GM21529 (cell line): ENCODE data around the gene MGAT3.

Experiments used
- ATAC-seq: cut with Tn5 transposase; IDR thresholded peaks from one replicate; pipeline ENCODE4 v1.9.1; 2021; ENCODE audit not compliant: unreplicated experiment

MGAT3 gene

DNA sequence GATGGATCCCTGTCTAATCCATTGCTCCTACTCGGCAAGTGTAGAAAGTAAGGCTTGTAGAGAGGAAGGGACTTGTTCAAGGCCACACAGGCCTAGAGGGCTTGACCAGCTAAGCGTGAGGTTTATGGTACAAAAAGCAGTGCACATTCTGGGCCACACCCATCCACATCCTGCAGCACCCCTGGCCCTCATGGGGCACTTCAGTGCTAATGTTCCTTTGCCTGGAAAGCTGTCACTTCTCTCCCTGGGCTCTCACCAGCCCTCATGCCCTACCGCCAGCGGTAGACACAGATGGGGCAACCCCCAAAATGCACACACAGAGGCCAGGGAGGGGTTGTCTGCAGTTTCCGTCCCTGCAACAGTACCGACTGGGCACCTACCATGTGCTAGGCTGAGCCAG, 7.1 kb upstream of the MGAT3 start:
- no peak for ATAC-seq

DNA sequence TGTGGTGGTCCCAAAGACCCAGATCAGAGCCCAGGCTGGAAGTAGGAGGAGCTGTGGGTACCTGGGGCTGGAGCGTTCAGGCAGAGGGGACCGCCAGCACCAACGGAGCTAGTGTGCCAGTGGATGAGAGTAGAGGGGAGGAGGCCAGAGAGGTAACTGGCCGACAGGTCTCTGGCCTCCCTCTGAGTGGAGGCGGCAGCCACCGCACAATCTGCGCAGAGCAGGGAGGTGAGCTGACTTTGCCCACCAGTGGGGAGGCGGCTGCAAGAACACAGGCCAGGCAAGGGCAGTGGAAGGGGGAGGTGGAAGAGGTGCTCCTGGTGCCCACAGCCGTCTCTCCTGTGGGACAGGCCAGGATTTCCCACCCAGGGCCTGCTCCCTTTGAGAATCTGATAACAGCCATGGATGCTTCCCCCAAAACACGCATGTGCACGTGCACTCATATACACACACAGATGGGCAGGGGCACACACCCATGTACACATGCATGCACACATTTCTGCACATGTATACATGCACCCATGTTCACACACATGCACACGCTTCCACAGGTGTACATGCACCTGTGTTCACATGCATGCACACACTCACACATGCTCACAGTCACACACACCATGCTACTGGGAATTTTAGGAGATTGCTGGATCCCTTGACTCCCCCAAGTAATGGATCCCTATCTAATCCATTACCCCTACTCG, 6.4 kb upstream of the MGAT3 start:
- ATAC-seq: no peak

DNA sequence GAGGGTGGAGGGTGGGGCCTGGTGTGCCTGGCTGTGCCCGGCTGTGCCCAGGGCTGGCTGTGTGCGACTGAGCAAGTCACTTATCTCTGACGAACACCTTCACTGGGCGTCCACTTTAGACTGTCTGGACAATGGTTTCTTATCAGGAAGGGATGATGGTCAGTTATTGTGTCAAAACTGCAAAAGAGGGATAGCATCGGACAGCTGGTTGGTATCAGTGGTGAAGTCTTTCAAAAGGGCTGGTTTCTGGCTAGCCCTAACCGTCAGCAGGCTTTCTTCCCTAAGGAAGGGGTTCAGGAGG, 4.1 kb upstream of the MGAT3 start:
- ATAC-seq: no peak

DNA sequence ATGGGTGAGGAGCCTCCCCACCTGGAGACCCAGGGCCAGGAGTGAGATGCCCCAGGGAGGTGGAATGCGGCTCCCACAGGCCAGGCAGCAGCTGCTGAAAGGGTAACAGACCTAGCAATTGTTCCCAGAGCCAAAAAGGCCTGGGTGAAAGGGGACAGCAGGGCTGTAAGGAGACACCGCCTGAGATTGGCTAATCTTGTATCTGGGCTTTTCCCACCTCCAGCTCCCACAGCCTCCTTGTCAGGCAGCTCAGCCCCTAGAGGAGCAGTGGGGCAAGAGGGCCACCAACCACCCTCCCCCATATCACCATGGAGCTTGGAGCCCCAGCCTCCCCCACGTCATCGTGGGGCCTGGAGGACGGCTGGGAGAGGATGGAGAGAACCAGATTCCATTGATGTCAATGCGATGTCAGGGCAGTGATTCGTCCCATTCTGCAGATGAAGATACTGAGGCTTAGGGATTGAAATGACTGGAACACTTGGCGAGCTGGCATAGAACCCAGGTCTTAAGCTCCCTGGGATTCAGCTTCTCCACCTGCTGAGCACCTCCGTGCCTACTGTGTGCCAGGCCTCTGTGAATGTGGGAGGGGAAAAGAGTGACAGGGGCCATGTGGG, 2.9 kb upstream of the MGAT3 start:
- no peak for ATAC-seq

DNA sequence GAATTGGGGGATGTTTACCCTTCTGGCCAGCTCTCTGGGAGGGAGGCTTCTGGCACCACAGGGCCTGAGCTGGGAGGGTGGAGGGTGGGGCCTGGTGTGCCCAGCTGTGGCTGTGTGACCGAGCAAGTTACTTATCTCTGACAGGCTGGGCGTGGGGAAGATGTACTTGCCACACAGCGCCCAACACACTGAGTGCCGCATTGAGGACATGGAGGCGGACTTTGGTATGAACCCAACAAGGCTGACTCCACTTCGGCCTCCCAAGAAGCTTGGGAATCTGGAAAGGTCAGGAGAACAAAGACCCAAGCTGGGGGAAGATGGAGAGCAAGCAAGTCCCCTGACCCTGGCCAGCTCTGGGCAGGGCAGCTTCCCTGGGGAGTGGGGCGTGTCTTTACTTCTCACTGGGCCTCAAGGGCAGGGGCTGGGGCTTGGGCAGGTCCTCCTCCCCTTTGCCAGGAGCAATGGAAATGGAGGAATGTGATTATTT, 2.4 kb upstream of the MGAT3 start:
- ATAC-seq: no peak

DNA sequence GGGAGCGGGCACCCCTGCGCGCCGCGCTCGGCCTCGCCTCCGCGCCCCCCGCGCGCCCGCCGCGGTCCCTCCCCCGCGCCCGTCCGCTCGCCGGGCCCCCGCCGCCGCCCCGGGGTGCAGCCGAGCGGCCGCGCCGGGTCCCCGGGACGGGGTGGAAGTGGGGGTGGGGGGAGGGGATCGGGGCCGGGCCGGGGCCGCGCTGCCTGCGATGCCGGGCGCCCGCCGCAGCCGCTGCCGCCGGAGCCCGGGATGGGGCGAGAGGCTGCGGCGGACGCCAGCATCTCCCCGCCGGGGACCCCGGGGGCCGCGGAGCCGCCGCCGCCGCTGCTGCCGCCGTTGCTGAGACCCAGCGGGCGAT, 365 bp downstream of the MGAT3 start:
- no peak for ATAC-seq

DNA sequence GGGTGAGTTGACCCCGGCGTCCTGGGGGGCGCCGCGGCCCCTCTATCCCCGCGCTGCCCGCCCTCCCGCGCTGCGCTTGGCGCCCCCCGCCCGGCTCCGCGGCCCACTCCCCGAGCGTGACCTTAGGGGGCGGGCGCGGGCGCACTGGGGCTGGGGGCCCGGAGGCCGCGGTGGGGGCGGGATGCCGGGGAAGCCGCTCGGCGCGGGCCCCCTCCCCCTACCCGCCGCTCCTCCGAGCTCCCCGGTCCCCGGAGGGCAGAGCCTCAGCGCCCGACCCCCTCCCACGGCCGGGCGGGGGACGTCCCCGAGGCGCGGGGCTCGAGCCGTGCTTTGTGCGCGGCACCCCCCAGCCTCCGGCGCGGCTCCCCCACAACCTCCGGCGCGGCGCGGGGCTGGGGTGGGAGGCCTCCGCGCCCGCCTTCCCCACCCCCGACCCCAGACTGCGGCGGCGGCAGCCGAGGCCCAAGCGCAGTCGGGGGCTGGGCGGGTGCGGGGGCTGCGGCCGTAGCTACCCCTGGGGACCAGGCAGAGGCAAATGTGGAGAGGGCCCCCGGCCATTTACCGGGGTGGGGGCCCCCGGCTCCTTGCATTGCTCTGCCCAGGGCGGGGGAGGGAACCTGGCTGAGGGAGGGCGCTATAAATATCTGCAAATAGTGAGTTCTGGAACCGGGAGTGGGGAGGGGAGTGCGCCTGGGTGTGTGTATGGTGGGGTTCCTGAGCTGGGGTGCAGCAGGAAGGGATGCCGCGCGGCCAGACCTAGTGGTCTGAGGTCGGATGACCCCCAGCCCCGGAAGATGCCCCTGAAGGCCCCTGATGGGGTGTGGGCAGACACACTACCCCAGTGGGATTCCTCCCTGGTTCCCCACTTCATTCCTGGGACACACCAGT, 988 bp downstream of the MGAT3 start:
- no peak for ATAC-seq

DNA sequence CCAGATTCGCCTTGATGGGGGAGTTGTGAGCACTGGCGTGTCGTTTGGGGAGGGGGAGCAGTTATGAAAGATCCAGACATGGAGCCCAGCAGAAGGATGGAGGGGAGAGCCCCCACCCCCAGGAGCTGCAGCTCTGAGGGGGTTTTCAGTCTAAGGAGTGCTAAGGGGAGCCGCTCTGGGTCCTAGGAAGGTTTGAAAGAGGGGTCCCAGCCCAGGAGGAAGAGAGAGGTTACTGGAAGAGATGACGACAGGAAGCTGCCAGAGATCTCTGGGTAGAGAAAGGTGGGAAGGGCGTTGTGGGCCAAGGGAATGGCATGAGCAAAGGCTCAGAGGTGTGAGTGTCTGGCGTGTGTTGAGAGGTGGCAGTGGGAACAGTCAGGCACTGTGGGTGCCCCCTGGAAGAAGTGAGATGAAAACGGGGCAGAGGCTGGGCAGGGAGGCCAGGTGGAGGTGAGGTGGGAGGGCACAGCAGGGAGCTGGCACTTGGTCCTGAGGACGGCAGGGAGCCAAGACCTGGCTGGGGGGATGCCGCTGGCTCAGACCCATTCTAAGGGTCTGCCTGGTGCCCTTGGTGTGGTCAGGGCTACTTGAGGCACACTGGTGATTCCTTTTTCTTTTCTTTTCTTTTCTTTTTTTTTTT, 1.8 kb downstream of the MGAT3 start:
- no peak for ATAC-seq

DNA sequence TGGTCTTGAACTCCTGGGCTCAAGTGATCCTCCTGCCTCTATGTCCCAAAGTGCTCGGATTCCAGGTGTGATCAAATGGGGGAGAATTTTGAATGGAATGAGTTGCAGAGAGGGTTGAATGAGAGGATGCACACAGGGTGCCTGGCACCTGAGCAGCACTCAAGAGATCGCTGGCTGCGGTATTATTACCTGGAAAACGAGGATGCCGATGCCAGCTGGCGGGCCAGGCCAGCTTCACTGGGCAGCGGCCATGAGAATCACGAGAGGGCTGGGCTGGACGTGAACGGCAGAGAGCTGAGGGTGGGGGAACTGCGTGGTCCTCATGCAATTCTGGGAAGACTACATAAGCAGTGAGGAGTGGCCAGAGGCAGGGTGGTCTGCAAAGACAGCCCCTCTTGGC, 2.9 kb downstream of the MGAT3 start:
- ATAC-seq: no peak

DNA sequence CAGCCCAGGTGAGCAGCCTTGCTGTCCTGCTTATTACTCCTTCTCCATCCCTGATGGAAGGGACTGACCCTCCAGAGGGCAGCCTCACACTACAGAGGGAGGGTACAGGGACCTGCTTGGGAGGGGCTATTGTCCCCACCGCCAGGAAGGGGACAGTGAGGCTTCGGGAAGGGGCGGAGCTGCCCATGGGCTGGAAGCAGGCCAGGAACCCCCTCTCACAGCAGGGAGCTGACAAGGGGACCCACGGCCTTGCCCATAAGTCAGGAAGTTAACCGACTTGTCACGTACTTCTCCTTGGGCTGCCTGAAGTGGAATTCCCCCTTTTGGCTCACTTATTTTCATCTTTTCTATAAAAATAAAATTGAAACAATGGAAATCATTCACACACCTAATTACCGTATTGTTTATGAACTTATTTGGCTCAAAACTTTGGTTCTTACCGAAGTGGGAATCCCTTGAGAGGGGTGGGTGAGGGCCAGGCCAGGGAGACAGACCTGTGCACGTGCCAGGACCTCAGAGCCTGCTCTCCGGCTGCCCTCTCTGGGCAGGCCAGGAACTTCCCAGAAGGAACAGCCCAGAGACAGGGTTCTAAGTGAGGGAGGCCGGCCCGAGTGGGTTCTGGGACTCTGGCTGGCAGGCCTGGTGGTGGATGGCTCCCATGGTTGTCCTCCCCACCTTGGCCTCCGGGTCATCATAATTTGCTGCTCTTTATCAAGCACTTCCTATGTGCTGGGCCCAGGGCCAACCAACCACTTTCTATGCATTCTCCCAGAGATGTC, 5.8 kb downstream of the MGAT3 start:
- ATAC-seq: no peak

DNA sequence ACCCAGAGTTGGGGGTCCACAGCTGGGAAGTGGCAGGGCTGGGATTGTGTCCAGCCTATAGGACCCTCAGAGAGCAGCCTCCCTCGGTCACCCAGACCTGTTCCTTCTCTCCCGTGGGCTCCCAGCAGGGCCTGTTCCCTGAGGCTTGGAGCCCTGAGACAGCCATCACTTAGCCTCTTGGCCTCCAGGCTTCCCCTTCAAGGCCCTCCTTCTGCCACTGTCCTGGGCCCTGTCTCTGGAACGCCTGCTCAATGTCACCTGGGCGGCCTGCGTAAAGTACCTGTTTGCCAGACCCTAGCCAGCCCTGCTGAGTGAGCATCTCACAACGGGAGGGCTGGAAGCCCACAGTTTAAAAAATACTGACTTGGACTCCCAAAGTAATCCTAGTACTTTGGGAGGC, 6.5 kb downstream of the MGAT3 start:
- ATAC-seq: no peak

DNA sequence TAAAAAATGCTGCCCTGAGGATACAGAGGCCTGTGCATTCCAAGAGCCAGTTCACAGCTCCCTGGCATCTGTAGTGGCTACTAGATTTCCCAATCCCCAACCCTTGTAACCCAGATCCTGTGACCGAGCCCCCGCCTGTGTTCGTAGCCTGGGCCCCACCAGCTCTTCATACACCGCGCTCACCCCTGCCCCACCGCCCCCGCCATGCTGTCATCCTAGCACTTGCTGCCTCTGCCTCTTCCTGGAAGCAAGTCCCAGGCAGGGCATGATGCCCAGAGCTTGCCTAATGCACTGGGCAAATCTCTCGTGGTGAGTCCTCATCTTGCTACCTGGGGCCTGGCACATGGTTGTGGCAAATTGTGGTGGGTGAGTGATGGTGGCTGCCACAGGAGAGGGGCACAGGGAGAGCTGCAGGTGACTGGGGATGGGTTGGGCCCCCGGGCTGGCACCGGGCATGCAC, 7.1 kb downstream of the MGAT3 start:
- no peak for ATAC-seq

DNA sequence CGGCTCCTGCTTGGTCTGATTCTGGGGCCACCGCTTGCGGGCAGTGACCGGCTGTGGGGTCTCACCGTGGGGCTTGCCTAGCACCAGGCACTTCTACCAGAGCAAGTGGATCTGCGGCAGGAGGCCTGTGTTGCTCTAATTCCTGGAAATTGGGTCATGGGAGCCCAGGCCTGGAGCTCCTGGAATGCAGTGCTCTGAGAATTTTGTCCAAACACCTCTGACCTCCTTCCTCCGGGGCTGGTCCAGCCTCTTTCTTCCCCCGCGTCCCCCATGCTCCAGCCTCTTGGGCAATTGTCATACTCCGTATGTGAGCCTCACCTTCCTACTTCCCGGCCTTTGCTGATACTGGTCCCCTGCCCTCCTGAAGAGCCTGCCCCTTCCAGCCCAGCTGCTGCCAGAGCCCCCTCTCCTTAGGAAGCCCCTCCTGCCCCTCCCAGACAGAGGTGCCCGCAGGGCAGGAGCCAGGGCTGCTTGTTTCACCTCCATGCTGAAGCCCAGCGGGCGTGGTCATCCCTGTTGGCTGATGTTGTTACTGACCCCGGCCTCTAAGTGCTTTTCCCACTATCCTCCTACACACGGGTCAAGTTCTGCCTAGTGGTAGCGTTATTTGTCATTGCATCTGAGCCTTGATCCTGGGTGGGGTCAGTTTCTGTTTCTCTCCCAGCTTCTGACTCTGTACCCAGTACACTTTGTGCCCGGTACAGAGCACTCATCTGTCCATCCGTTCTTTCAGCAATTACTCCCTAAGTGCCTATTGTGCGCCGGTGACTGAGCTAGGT, 9.6 kb downstream of the MGAT3 start:
- ATAC-seq: no peak

DNA sequence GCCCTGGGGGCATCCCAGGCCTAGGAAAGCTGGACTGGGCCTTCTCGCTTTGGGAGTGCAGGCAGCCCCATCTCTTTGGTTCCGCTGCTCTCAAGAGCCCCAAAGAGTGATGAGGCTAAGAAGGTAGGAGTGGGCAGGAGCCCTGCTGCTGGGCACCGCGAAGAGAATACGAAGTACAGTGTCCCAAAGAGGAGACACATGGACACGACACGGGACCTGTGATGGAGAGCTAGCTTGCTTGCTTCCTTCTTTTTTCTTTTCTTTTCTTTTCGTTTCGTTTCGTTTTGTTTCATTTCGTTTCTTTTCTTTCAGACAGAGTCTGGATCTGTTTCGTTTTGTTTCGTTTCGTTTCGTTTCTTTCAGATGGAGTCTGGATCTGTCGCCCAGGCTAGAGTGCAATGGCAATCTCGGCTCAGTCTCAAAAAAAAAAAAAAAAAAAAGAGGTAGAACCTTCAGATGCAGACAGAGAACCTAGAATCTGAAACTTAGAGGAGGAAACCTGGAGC, 10.6 kb downstream of the MGAT3 start:
- ATAC-seq: no peak

DNA sequence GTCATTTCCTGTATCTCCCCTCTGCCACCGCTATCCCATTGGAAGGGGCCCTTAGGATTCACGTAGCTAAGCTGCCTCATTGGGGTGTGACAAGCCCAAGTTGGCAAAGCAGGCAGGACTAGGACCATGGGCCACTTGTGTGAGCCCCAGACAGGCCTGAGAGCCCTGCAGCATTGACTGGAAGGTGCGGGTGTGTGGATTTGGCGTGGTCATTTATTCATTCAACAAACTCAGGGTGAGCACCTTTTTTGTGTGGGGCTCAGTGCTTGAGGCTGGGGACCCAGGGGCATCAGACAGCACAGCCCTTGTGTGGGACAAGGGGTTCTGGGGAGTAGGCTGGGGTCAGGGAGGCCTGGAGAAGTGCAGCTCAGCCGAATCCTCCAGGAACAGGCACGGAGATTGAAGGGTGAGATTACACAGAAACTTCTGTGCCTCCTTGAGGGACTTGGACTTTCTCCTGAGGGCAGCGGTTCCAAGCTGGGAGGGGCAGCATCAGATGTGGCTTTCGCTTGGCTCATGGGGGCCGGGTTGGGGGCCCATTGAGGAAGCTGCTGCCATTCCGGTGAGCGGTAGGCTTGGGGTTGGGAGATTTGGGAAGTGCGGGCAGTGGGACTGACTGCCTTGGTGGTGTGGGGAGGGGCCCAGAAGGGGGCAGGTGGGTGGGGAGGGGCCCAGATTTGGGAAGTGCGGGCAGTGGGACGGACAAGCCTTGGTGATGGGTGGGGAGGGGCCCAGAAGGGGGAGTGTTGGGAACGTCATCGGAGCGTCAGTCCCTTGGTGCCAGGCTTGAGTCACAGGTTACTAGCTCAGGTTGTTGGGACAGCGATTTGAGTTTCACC, 11.9 kb downstream of the MGAT3 start:
- no peak for ATAC-seq

DNA sequence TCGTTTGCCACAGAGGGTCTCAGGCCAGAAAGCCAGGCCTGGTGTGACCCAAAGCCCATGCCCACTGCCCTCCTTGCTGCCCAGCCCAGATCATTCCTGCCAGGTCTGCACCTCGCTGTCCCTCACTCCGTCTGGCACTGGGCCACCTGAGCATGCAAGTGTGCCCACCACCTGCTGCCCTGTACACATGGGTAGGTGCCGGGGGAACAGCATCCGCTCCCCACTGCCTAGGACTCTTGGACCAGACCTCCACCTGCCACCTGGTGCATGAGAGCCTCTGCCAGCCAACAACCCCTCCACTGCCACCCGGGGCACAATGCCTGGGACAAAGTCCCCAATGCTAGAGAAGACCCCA, 12.5 kb downstream of the MGAT3 start:
- no peak for ATAC-seq

DNA sequence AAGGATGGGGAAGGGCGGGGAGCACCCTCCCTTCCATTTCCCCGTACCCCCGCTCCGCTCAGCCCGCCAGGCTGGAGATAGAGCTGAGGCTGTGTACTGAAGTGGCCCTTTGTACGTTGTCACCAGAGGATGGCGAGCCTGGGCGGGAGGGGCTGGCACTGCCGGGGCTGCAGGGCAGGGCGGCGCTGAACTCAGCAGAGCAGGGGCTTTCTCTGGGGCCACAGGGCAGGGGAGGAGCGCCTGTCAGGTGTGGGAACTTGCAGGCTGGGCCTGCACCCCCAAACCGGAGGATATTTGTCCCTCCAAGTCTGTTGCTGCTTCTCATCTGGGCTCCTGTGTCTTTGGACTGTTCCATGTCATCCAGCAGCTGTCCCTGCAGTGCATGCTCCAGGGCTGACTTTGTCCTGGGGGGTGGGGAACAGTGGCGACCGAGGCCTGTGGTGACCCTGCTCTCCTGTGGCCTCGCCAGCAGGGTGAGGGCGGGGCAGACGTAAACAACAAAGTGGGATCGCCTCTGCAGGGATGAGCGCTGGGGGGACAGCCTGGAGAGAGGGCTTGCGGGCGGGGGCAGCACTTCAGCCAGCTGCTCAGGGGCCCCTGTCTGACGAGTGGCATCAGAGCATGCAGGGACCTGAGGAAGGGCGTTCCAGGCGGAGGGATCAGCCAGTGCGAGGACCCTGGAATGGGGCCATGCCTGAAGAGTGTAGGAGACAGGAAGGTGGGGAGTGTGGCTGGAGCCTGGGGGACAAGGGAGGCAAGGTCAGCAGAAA, 13.1 kb downstream of the MGAT3 start:
- no peak for ATAC-seq
